Measurements from ENCODE around the gene TSPAN16. TPM values are rescaled to one million over a fixed set of nuclear protein-coding genes. Genes with fewer than 3 reads are reported as not detected.
"Not testable (repeated sequence)": the region's sequence is repeated elsewhere in the genome, so short reads cannot be mapped to it uniquely, and the experiment has no call there.

Gene TSPAN16
- total RNA-seq, 4 donors from 2014 or later: not detected

GRCh38 chr19:11306337-11306736 lies 10.4 kb downstream of the TSPAN16 start:
- intact Hi-C loops (cut with DNase I; ENCODE audit: low total_unique reads): no loop called here
- TF ChIP-seq CTCF (IDR thresholded peaks at IDR 0.05): no peak
- no peak for TF ChIP-seq POLR2A (IDR thresholded peaks at IDR 0.05)
- Histone ChIP-seq H3K4me1 (no peaks in the 10 kb centered on the region), H3K27ac (no peak overlapping the region), H3K9me3 (no peaks in the 10 kb centered on the region), H3K27me3 (no peaks in the 10 kb centered on the region), H3K36me3 (no peaks in the 10 kb centered on the region), H3K4me3 (no peak overlapping the region)
- no peak for DNase-seq

GRCh38 chr19:11320278-11320995 lies 24.5 kb downstream of the TSPAN16 start:
- intact Hi-C loops (cut with DNase I; ENCODE audit: low total_unique reads); H3K4me1 ChIP-seq; H3K9me3 ChIP-seq; H3K27me3 ChIP-seq; DNase-seq; H3K27ac ChIP-seq; H3K4me3 ChIP-seq; H3K36me3 ChIP-seq: not testable (repeated sequence)

- Histone ChIP-seq H3K27me3 (no peaks in the 10 kb centered on the region), H3K4me3 (no peak overlapping the region), H3K36me3 (no peaks in the 10 kb centered on the region), H3K27ac (peak overlapping the region; percentile 1 to 20), H3K9me3 (no peaks in the 10 kb centered on the region), H3K4me1 (peaks cover 0 to 4% of the 10 kb centered on the region in 2 donors)
- intact Hi-C loops (cut with DNase I; ENCODE audit: low total_unique reads): no loop called here
- DNase-seq: no peak
- TF ChIP-seq POLR2A (IDR thresholded peaks at IDR 0.05) (no peak), CTCF (IDR thresholded peaks at IDR 0.05) (no peak)
Observed at GRCh38 chr19:11321191-11322126, 25.5 kb downstream of the TSPAN16 start.

GRCh38 chr19:11322269-11323024 lies 26.5 kb downstream of the TSPAN16 start:
- intact Hi-C loops (cut with DNase I; ENCODE audit: low total_unique reads): no loop called here
- DNase-seq: no peak
- Histone ChIP-seq H3K36me3 (no peaks in the 10 kb centered on the region), H3K27ac (peak overlapping the region; percentile 30 to 89), H3K9me3 (no peaks in the 10 kb centered on the region), H3K27me3 (no peaks in the 10 kb centered on the region), H3K4me1 (peaks cover 0 to 4% of the 10 kb centered on the region in 2 donors), H3K4me3 (no peak overlapping the region)
- TF ChIP-seq CTCF (IDR thresholded peaks at IDR 0.05) (no peak), POLR2A (IDR thresholded peaks at IDR 0.05) (no peak)

- no peak for TF ChIP-seq CTCF (IDR thresholded peaks at IDR 0.05)
- TF ChIP-seq POLR2A (IDR thresholded peaks at IDR 0.05): no peak
Observed at GRCh38 chr19:11323601-11324078, 27.7 kb downstream of the TSPAN16 start.

More at GRCh38 chr19:11323601-11324078, 27.7 kb downstream of the TSPAN16 start:
- Histone ChIP-seq H3K4me1 (peaks cover 0 to 4% of the 10 kb centered on the region in 2 donors), H3K27ac (peak overlapping the region; percentile 80 to 89), H3K9me3 (no peaks in the 10 kb centered on the region), H3K27me3 (no peaks in the 10 kb centered on the region), H3K4me3 (no peak overlapping the region), H3K36me3 (no peaks in the 10 kb centered on the region)
- DNase-seq: no peak
- intact Hi-C loops (cut with DNase I; ENCODE audit: low total_unique reads): no loop called here
